H1 (cell line): ENCODE measurements around the gene SMYD3. TPM values are rescaled to one million over a fixed set of nuclear protein-coding genes. Genes with fewer than 3 reads are reported as not detected.

Experiments
- CTCF ChIA-PET: fragments of 300-600 bp; sonication (Branson Sonifier 250); formaldehyde crosslinking; loops from one replicate; lab custom pipeline; 2021; ENCODE audit not compliant: partially characterized antibody; lab: Charles Lee
- POLR2A ChIA-PET: fragments of 300-600 bp; sonication (Branson Sonifier 250); formaldehyde crosslinking; loops from one replicate; lab custom pipeline; 2021; ENCODE audit warnings: inconsistent platforms; ENCODE audit not compliant: partially characterized antibody; lab: Charles Lee
- DNase-seq, 2 experiments: peaks; one replicate each; pipeline versions ENCODE4 v3.0.0 to v3.0.0-alpha.2; 2010 to 2022; ENCODE audit warnings: low spot score in 2 of 2, low read depth in 1 of 2, mixed read lengths in 1 of 2
- FAIRE-seq: peaks from 2 replicates; lab custom pipeline; 2011; peaks lifted over from hg19 to GRCh38; lab: Jason Lieb, UNC
- H2AFZ ChIP-seq: 2 replicates; pipeline ENCODE4 v1.8.1; 2012; ENCODE audit warnings: low read length, inconsistent platforms
- H2AK5ac ChIP-seq: 2 replicates; pipeline ENCODE4 v1.6.1; 2013; ENCODE audit warnings: low read depth, low read length
- H2BK120ac ChIP-seq: replicated peaks from 2 replicates; pipeline ENCODE3; 2013; ENCODE audit warnings: low read depth, low read length, inconsistent platforms
- H2BK12ac ChIP-seq: 2 replicates; pipeline ENCODE4 v1.6.1; 2013; ENCODE audit warnings: low read depth, low read length
- H2BK15ac ChIP-seq: 2 replicates; pipeline ENCODE4 v1.6.1; 2013; ENCODE audit warnings: low read length
- H2BK20ac ChIP-seq: 2 replicates; pipeline ENCODE4 v1.6.1; 2013; ENCODE audit warnings: low read length
- H2BK5ac ChIP-seq: 2 replicates; pipeline ENCODE4 v1.6.1; 2013; ENCODE audit warnings: low read depth, low read length
- H3K14ac ChIP-seq: 2 replicates; pipeline ENCODE4 v1.6.1; 2013; ENCODE audit warnings: inconsistent platforms; ENCODE audit not compliant: insufficient read length
- H3K18ac ChIP-seq: 2 replicates; pipeline ENCODE4 v1.6.1; 2013; ENCODE audit warnings: low read length; ENCODE audit errors: extremely low read depth
- H3K23ac ChIP-seq: 2 replicates; pipeline ENCODE4 v1.6.1; 2013; ENCODE audit warnings: inconsistent platforms; ENCODE audit not compliant: insufficient read length
- H3K23me2 ChIP-seq: 2 replicates; pipeline ENCODE4 v1.6.1; 2013; ENCODE audit warnings: low read depth, low read length
- H3K27ac ChIP-seq: 2 replicates; pipeline ENCODE4 v1.6.1; 2011; ENCODE audit warnings: low read depth, low read length, inconsistent platforms
- H3K27me3 ChIP-seq, 4 experiments: replicated peaks in 1 of 4; 1 replicate in 1 of 4; 2 replicates in 3 of 4; pipeline versions ENCODE4 v1.6.1 to v1.8.1; 2011 to 2013; ENCODE audit warnings: low read length in 3 of 4, mild to moderate bottlenecking in 3 of 4, inconsistent platforms in 2 of 4, mixed read lengths in 2 of 4, moderate library complexity in 1 of 4; ENCODE audit not compliant: control insufficient read depth in 3 of 4, insufficient read depth in 3 of 4; ENCODE audit errors: extremely low read depth in 1 of 4
- H3K36me3 ChIP-seq, 4 experiments: 2 replicates each; pipeline versions ENCODE4 v1.6.1 to v1.8.1; 2011 to 2013; ENCODE audit warnings: mild to moderate bottlenecking in 4 of 4, low read length in 3 of 4, moderate library complexity in 2 of 4, control low read depth in 1 of 4, inconsistent platforms in 1 of 4; ENCODE audit not compliant: insufficient read depth in 4 of 4, control insufficient read depth in 2 of 4
- H3K4ac ChIP-seq: replicated peaks from 2 replicates; pipeline ENCODE3; 2013; ENCODE audit warnings: low read length, low read depth, mixed read lengths, inconsistent platforms; ENCODE audit not compliant: insufficient read length
- H3K4me1 ChIP-seq, 4 experiments: replicated peaks in 1 of 4; 1 replicate in 1 of 4; 2 replicates in 3 of 4; pipeline versions ENCODE4 v1.6.1 to v1.8.1; 2011 to 2013; ENCODE audit warnings: low read length in 3 of 4, inconsistent platforms in 2 of 4, mixed read lengths in 1 of 4; ENCODE audit not compliant: insufficient read depth in 4 of 4, control insufficient read depth in 3 of 4
- H3K4me2 ChIP-seq, 2 experiments: 2 replicates each; pipeline versions ENCODE4 v1.6.1 to v1.8.1; 2011 to 2013; ENCODE audit warnings: low read depth in 2 of 2, low read length in 2 of 2, control low read depth in 1 of 2, inconsistent platforms in 1 of 2, mild to moderate bottlenecking in 1 of 2; ENCODE audit not compliant: insufficient read depth in 1 of 2
- H3K4me3 ChIP-seq, 4 experiments: fragments of 200-600, 300-600 bp in 1 of 4; sonication (generic), shearing (Covaris generic), sonication (Bioruptor Twin) in 1 of 4; 2 replicates each; pipeline versions ENCODE4 v1.5.1 to v1.8.1; 2011 to 2016; ENCODE audit warnings: low read length in 4 of 4, low read depth in 3 of 4, control low read depth in 2 of 4, inconsistent platforms in 2 of 4, mild to moderate bottlenecking in 2 of 4, mixed read lengths in 1 of 4, moderate library complexity in 1 of 4; ENCODE audit not compliant: insufficient read depth in 2 of 4; ENCODE audit errors: extremely low read depth in 1 of 4
- H3K56ac ChIP-seq: replicated peaks from 2 replicates; pipeline ENCODE3; 2013; ENCODE audit warnings: low read depth, mild to moderate bottlenecking, mixed read lengths, low read length, inconsistent platforms; ENCODE audit not compliant: insufficient read length
- H3K79me1 ChIP-seq: 2 replicates; pipeline ENCODE4 v1.6.1; 2013; ENCODE audit warnings: low read depth, low read length, control low read depth
- H3K79me2 ChIP-seq, 2 experiments: 2 replicates each; pipeline versions ENCODE4 v1.6.1 to v1.8.1; 2012 to 2013; ENCODE audit warnings: low read length in 2 of 2, mild to moderate bottlenecking in 2 of 2, inconsistent platforms in 1 of 2; ENCODE audit not compliant: insufficient read depth in 2 of 2, control insufficient read depth in 1 of 2
- H3K9ac ChIP-seq, 4 experiments: replicated peaks in 1 of 4; 1 replicate in 1 of 4; 2 replicates in 3 of 4; pipeline versions ENCODE4 v1.6.1 to v1.8.1; 2011 to 2013; ENCODE audit warnings: low read depth in 3 of 4, low read length in 3 of 4, control low read depth in 2 of 4, mild to moderate bottlenecking in 2 of 4, moderate library complexity in 2 of 4, inconsistent platforms in 1 of 4; ENCODE audit errors: extremely low read depth in 1 of 4
- H3K9me3 ChIP-seq, 2 experiments: 2 replicates each; pipeline versions ENCODE4 v1.6.1 to v1.8.1; 2012 to 2013; ENCODE audit warnings: mild to moderate bottlenecking in 2 of 2, moderate library complexity in 2 of 2, control low read depth in 1 of 2, inconsistent platforms in 1 of 2, low read depth in 1 of 2, low read length in 1 of 2, mixed read lengths in 1 of 2; ENCODE audit not compliant: insufficient read depth in 2 of 2
- H4K20me1 ChIP-seq, 2 experiments: replicated peaks in 1 of 2; 2 replicates each; pipeline versions ENCODE3 to v1.8.1; 2011 to 2013; ENCODE audit warnings: inconsistent platforms in 2 of 2, low read length in 2 of 2, mild to moderate bottlenecking in 1 of 2; ENCODE audit not compliant: insufficient read depth in 2 of 2, control insufficient read depth in 1 of 2
- H4K5ac ChIP-seq: 2 replicates; pipeline ENCODE4 v1.6.1; 2013; ENCODE audit warnings: low read length, low read depth, mixed read lengths, inconsistent platforms; ENCODE audit not compliant: insufficient read length
- H4K8ac ChIP-seq: 2 replicates; pipeline ENCODE4 v1.8.0; 2013; ENCODE audit warnings: mild to moderate bottlenecking, moderate library complexity, low read length, inconsistent platforms; ENCODE audit not compliant: insufficient read depth; ENCODE audit errors: extremely low read depth
- H4K91ac ChIP-seq: replicated peaks from 2 replicates; pipeline ENCODE3; 2013; ENCODE audit warnings: low read length, mixed read lengths, inconsistent platforms; ENCODE audit not compliant: insufficient read length
- RXRA ChIP-seq: IDR thresholded peaks from 2 replicates; pipeline ENCODE4 v1.6.1; 2011; ENCODE audit warnings: low read depth, mild to moderate bottlenecking, low read length, moderate library complexity; ENCODE audit not compliant: insufficient read depth
- SAP30 ChIP-seq: fragments of 300-600 bp; sonication (generic); IDR thresholded peaks from 2 replicates; pipeline ENCODE4 v1.7.1; 2012; ENCODE audit warnings: low read length, moderate library complexity, mild to moderate bottlenecking, inconsistent platforms; ENCODE audit not compliant: insufficient read depth, insufficient replicate concordance
- TAF7 ChIP-seq: optimal IDR thresholded peaks from 2 replicates; pipeline ENCODE3; 2011; ENCODE audit warnings: low read depth, mild to moderate bottlenecking, inconsistent platforms, low read length, moderate library complexity, borderline replicate concordance
- WGBS, 2 experiments: shearing (Covaris generic) in 1 of 2; methylation state at CpG; one replicate each; pipeline versions ENCODE4 v1.1.6 to v1.1.7; 2013 to 2015; ENCODE audit warnings: low lambda C conversion rate in 2 of 2, mixed read lengths in 2 of 2, inconsistent platforms in 1 of 2, low coverage in 1 of 2, missing lambda C conversion rate in 1 of 2; ENCODE audit not compliant: insufficient replicate concordance in 2 of 2, insufficient coverage in 1 of 2, insufficient read length in 1 of 2; ENCODE audit errors: extremely low coverage in 1 of 2, missing lambda C conversion rate in 1 of 2; 5-methylcytosine and 5-hydroxymethylcytosine counted together
- polyA plus RNA-seq, 7 experiments: library from polyadenylated mRNA; depleted of rRNA in 3 of 7; stranded (reverse) in 5 of 7; unstranded in 2 of 7; fragments of >200 nt in 5 of 7; fragments of 200-250 nt in 2 of 7; gene quantifications; 1 replicate in 5 of 7; 2 replicates in 1 of 7; 4 replicates in 1 of 7; pipeline versions ENCODE4 v1.2.1 to v1.2.3, GENCODE V29; 2011 to 2013; ENCODE audit warnings: missing spikeins in 2 of 7, mixed read lengths in 2 of 7
- total RNA-seq: library from RNA; stranded (reverse); fragmentation: NEBNext Ultra II Directional; extraction: Animal tissue kit (Norgen Biotek cat#: 25700); gene quantifications from 2 replicates; pipeline ENCODE4 v1.2.1, GENCODE V29; 2021

Gene SMYD3
- total and polyA plus RNA-seq, 2 of the 8 experiments (the other 6 are each of a cell fraction or from before 2014, with no cell fraction given), result 17.3 to 25.4 TPM

DNA sequence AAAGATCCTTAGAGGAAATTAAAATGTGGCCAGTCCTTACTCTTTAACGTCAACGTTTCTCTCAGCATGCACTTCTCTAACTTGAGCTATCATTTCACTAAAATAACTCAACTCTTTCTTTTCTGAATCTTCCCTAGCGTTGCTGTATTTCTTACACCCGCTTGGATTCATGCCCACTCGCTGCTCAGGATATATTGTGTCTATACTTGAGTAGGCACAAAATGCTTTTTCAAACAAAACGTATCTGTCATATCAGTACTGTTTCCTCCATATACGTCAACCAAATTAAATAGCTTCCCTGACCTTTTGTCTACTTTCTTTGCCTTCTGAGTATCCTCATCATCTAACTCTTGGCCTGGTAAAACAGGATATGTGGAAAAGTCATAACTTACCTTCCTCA lies 549.7 kb downstream of the SMYD3 start:
- Histone ChIP-seq H3K56ac (no peak overlapping the region), H3K27me3 (no peaks in the 10 kb centered on the region), H3K14ac (no peak overlapping the region), H3K9ac (no peak overlapping the region), H2AK5ac (no peak overlapping the region), H3K79me1 (no peaks in the 10 kb centered on the region), H3K4me2 (no peak overlapping the region), H3K9me3 (no peaks in the 10 kb centered on the region), H2AFZ (no peak overlapping the region), H4K8ac (no peak overlapping the region), H3K4me3 (no peak overlapping the region), H4K91ac (no peak overlapping the region), H2BK20ac (no peak overlapping the region), H2BK12ac (no peak overlapping the region), H3K27ac (no peak overlapping the region), H3K79me2 (no peaks in the 10 kb centered on the region), H3K18ac (no peak overlapping the region), H3K23ac (no peak overlapping the region), H3K23me2 (no peaks in the 10 kb centered on the region), H2BK120ac (no peak overlapping the region), H4K20me1 (no peaks in the 10 kb centered on the region), H3K36me3 (no peaks in the 10 kb centered on the region), H3K4ac (no peak overlapping the region), H2BK15ac (no peak overlapping the region), H3K4me1 (no peaks in the 10 kb centered on the region), H4K5ac (no peak overlapping the region), H2BK5ac (no peak overlapping the region)
- TF ChIP-seq SAP30, result no peak
- no peak for TF ChIP-seq RXRA
- TF ChIP-seq TAF7, result no peak
- WGBS, 2 experiments, result 84% methylated on average over 7 of the region's 7 CpGs; no CpG with 5 or more reads in 1 of the 2 experiments
- DNase-seq (no peak), FAIRE-seq (no peak)
- CTCF ChIA-PET, result interaction anchor here (0.7 kb wide), 1 partner anchor 89 kb away, joined by 4 read pairs; no protein-coding TSS in a partner anchor
- POLR2A ChIA-PET, result no interaction called here
